ENCODE data around the gene LRRC2. TPM values are rescaled to one million over a fixed set of nuclear protein-coding genes. Genes with fewer than 3 reads are reported as not detected.

Gene LRRC2
- total RNA-seq, 4 donors from 2014 or later, result 0.32 to 0.83 (median 0.55) TPM

- no peaks in the 10 kb centered on the region for H3K4me1 ChIP-seq
- no peak within 1 kb of the TSS for H3K4me3 ChIP-seq
- no peak within 1 kb of the TSS for H3K27ac ChIP-seq (replicated peaks in 1 of 4)
- TF ChIP-seq POLR2A (IDR thresholded peaks at IDR 0.05; ENCODE audit: low read depth) (no peak), EP300 (IDR thresholded peaks at IDR 0.05) (no peak), POLR2AphosphoS5 (IDR thresholded peaks at IDR 0.05) (no peak)
- TF ChIP-seq, protein P1, sequence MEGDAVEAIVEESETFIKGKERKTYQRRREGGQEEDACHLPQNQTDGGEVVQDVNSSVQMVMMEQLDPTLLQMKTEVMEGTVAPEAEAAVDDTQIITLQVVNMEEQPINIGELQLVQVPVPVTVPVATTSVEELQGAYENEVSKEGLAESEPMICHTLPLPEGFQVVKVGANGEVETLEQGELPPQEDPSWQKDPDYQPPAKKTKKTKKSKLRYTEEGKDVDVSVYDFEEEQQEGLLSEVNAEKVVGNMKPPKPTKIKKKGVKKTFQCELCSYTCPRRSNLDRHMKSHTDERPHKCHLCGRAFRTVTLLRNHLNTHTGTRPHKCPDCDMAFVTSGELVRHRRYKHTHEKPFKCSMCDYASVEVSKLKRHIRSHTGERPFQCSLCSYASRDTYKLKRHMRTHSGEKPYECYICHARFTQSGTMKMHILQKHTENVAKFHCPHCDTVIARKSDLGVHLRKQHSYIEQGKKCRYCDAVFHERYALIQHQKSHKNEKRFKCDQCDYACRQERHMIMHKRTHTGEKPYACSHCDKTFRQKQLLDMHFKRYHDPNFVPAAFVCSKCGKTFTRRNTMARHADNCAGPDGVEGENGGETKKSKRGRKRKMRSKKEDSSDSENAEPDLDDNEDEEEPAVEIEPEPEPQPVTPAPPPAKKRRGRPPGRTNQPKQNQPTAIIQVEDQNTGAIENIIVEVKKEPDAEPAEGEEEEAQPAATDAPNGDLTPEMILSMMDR (IDR thresholded peaks at IDR 0.05), result no peak
- H3K9me3 ChIP-seq, result no peaks in the 10 kb centered on the region
- 71% methylated on average over 9 of the region's 9 CpGs for WGBS
- peak; percentile 60 for DNase-seq (ENCODE audit: extremely low spot score)
- intact Hi-C loops (cut with DNase I), result no loop called here
- H3K27me3 ChIP-seq, result peaks cover 0 to 13% (median 0%) of the 10 kb centered on the region in 4 donors
- no peaks in the 10 kb centered on the region for H3K36me3 ChIP-seq
Observed at GRCh38 chr3:46612324-46612723, 46.2 kb upstream of the LRRC2 start, which contains the start of gene FAM240A. TSS of gene FAM240A (plus strand) at chr3:46612525. CDS start at chr3:46612684, 159 bp downstream.

DNA sequence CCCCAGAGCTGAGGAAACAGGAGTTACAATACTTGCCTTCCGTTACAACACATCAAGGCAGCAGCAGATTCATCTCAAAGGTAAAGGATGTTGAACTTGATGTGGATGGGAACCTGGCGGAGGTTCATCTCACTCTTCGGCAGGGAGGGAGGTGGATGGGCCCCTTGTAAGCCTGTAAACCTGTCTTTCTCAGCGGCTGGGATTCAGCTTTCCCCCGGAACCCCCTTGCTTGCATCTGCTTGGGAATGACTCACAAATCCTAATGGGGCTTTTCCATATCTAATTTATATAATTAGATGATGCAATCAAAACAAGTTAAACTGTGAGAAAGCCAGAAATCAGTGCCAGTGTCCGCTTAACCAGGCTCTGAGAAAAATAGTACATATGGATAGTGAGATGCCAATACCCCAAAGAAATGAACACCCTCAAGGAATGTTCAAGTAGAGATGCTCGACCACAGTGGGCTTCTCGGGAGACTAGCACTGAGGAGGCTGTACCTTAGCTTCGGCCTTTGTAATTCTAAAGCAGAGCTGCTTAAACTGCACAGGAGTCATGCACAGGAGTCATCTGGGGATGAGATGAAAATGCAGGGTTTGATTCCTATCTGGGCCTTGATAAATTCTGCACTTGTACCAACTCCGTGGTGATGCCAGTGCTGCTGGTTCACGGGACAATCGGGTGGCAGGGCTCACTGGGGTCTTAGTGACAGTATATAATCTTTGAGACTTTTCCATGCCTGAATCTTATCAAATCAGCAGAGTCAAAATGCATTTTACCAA, 44.0 kb upstream of the LRRC2 start:
- Histone ChIP-seq H3K9me3 (no peaks in the 10 kb centered on the region), H3K4me3 (no peak overlapping the region), H3K27me3 (peaks cover 0 to 12% (median 0%) of the 10 kb centered on the region in 4 donors), H3K36me3 (no peaks in the 10 kb centered on the region), H3K27ac (replicated peaks in 1 of 4) (no peak overlapping the region), H3K4me1 (no peaks in the 10 kb centered on the region)
- intact Hi-C loops (cut with DNase I), result no loop called here
- WGBS, result 78% methylated on average over 12 of the region's 12 CpGs
- TF ChIP-seq POLR2A (IDR thresholded peaks at IDR 0.05; ENCODE audit: low read depth), result no peak
- TF ChIP-seq, protein P1 (IDR thresholded peaks at IDR 0.05), result no peak
- no peak for TF ChIP-seq POLR2AphosphoS5 (IDR thresholded peaks at IDR 0.05)
- no peak for TF ChIP-seq EP300 (IDR thresholded peaks at IDR 0.05)
- peak; percentile 88 for DNase-seq (ENCODE audit: extremely low spot score)

DNA sequence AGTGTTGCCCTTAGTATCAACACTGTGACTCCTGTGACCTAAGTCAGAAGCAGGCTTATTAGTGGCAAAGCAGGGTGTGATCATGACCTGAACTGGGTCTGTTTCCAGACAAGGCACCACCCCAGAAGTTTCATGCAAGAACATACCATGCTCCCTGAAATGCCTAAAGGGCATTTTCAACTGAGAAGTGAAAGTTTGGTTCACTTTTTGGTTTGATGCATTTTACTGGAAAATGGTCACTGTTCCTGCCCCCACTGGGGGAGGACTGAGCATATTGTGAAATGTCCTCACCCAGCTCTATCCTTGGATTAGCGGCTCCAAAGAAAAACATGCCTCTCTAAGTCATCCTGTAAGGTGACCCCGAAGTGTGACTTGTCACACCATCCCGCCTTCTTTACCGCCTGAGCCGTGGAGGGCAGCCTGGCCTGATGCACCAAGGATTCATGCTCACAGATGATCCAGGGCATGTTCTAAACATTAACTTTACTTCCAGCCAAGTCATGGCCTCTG, 43.2 kb upstream of the LRRC2 start:
- Histone ChIP-seq H3K4me1 (no peaks in the 10 kb centered on the region), H3K27ac (replicated peaks in 1 of 4) (no peak overlapping the region), H3K27me3 (peaks cover 0 to 12% (median 0%) of the 10 kb centered on the region in 4 donors), H3K4me3 (no peak overlapping the region), H3K36me3 (no peaks in the 10 kb centered on the region), H3K9me3 (no peaks in the 10 kb centered on the region)
- DNase-seq (ENCODE audit: extremely low spot score), result peak; percentile 89
- 58% methylated on average over 5 of the region's 5 CpGs for WGBS
- intact Hi-C loops (cut with DNase I), result no loop called here
- TF ChIP-seq POLR2AphosphoS5 (IDR thresholded peaks at IDR 0.05) (no peak), EP300 (IDR thresholded peaks at IDR 0.05) (no peak), POLR2A (IDR thresholded peaks at IDR 0.05; ENCODE audit: low read depth) (no peak)

GRCh38 chr3:46607603-46608028, 41.5 kb upstream of the LRRC2 start:
- TF ChIP-seq POLR2AphosphoS5 (IDR thresholded peaks at IDR 0.05), result no peak
- TF ChIP-seq EP300 (IDR thresholded peaks at IDR 0.05), result no peak
- no peak for TF ChIP-seq POLR2A (IDR thresholded peaks at IDR 0.05; ENCODE audit: low read depth)
- TF ChIP-seq, protein P1 (IDR thresholded peaks at IDR 0.05), result no peak
- intact Hi-C loops (cut with DNase I), result no loop called here
- no peaks in the 10 kb centered on the region for H3K4me1 ChIP-seq
- H3K36me3 ChIP-seq, result no peaks in the 10 kb centered on the region
- WGBS, result 55% methylated on average over 5 of the region's 6 CpGs
- peaks cover 0 to 7% (median 0%) of the 10 kb centered on the region in 4 donors for H3K27me3 ChIP-seq
- no peaks in the 10 kb centered on the region for H3K9me3 ChIP-seq
- no peak overlapping the region for H3K27ac ChIP-seq (replicated peaks in 1 of 4)
- DNase-seq (ENCODE audit: extremely low spot score), result peak; percentile 37
- no peak overlapping the region for H3K4me3 ChIP-seq

DNA sequence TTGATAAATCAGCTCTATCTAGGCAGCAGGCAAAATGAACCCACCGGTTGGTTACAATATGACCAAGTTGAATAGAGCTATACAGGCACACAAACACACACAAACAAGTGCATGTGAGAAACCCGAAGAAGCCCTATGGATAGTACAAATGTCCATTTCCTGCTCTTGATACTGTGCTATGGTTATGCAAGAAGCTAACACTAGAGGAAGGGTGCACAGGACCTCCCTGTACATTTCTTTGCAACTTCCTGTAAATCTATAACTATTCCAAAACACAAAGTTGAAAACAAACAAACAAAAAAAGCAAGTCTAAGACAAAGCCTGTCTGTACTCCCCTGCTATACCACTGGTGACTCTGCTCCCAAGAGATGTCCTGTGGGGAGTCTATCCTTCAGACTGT, 38.0 kb upstream of the LRRC2 start:
- no peak for DNase-seq (ENCODE audit: extremely low spot score)
- Histone ChIP-seq H3K4me3 (no peak overlapping the region), H3K4me1 (no peaks in the 10 kb centered on the region), H3K27me3 (peaks cover 0 to 6% (median 0%) of the 10 kb centered on the region in 4 donors), H3K27ac (replicated peaks in 1 of 4) (no peak overlapping the region), H3K9me3 (no peaks in the 10 kb centered on the region), H3K36me3 (no peaks in the 10 kb centered on the region)
- 96% methylated on average over 2 of the region's 2 CpGs for WGBS
- TF ChIP-seq POLR2AphosphoS5 (IDR thresholded peaks at IDR 0.05), result no peak
- TF ChIP-seq EP300 (IDR thresholded peaks at IDR 0.05), result no peak
- TF ChIP-seq, protein P1 (IDR thresholded peaks at IDR 0.05), result no peak
- no peak for TF ChIP-seq POLR2A (IDR thresholded peaks at IDR 0.05; ENCODE audit: low read depth)
- intact Hi-C loops (cut with DNase I), result no loop called here

Data from esophagus muscularis mucosa (tissue), 4 donors.